ENCODE results near the gene DSG2. TPM values are rescaled to one million over a fixed set of nuclear protein-coding genes. Genes with fewer than 3 reads are reported as not detected.
"Not testable (repeated sequence)": the region's sequence is repeated elsewhere in the genome, so short reads cannot be mapped to it uniquely, and the experiment has no call there.

The DSG2 gene
- total RNA-seq, 2 experiments from 2014 or later, result 0.41 to 0.43 TPM

DNA sequence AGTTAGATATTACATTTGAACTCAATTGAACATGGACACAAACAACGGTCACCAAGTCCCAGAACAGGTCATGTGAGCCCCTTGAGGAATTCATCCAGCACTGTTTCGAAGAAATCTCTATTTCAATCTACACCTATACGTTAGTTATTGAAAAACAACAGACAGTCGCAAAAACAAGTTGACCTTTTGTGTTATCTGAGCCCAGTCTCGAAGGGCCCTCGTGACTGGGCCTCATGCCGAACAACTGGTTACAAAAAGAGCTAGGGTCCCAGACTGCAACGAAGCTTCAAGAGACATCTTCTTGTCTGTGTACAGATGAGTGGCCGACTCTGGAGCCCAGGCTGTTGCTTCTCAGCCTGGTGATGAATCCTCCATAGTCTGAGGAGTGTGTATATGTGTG lies 5.3 kb upstream of the DSG2 start:
- POLR2A ChIA-PET, result no interaction called here
- no peaks in the 10 kb centered on the region for H3K9me3 Mint-ChIP-seq
- intact Hi-C loops (cut with micrococcal nuclease), result no loop called here

DNA sequence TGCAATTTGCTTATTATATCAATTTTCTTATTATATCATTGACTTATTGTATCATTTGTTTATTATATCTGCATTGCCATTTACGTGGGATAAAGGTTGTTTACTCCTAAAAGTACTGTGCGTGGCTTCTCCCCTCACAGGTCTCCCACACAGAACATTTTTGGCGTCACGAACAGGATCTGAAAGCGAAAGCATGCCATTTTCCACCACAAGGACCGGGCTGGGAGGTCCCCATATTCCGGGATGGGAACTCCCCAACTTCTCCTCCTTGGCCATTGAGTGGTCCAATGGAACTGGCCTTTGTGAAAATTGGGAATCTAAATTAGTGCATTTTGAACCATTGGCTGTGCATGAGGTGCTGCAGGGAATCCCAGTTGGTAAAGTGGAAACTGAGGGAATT lies 4.8 kb upstream of the DSG2 start:
- H3K27ac Mint-ChIP-seq, result no peak overlapping the region
- H3K4me1 Mint-ChIP-seq (ENCODE audit: low read depth), result no peaks in the 10 kb centered on the region
- intact Hi-C loops (cut with micrococcal nuclease), result no loop called here
- ChIA-PET POLR2A (no interaction called here), CTCF (interaction anchor here (1.3 kb wide), 1 partner anchor 49 kb away, joined by 3 read pairs; no protein-coding TSS in a partner anchor)
- ATAC-seq (no peak), DNase-seq (no peak)
- H3K36me3 Mint-ChIP-seq (ENCODE audit: low read depth), result no peaks in the 10 kb centered on the region
- H3K4me3 Mint-ChIP-seq, result no peak overlapping the region
- no peaks in the 10 kb centered on the region for H3K9me3 Mint-ChIP-seq
- peaks cover 20% of the 10 kb centered on the region for H3K27me3 Mint-ChIP-seq
- TF ChIP-seq, protein P1, sequence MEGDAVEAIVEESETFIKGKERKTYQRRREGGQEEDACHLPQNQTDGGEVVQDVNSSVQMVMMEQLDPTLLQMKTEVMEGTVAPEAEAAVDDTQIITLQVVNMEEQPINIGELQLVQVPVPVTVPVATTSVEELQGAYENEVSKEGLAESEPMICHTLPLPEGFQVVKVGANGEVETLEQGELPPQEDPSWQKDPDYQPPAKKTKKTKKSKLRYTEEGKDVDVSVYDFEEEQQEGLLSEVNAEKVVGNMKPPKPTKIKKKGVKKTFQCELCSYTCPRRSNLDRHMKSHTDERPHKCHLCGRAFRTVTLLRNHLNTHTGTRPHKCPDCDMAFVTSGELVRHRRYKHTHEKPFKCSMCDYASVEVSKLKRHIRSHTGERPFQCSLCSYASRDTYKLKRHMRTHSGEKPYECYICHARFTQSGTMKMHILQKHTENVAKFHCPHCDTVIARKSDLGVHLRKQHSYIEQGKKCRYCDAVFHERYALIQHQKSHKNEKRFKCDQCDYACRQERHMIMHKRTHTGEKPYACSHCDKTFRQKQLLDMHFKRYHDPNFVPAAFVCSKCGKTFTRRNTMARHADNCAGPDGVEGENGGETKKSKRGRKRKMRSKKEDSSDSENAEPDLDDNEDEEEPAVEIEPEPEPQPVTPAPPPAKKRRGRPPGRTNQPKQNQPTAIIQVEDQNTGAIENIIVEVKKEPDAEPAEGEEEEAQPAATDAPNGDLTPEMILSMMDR (IDR thresholded peaks at IDR 0.05), result no peak

More for the DNA sequence above, 5.3 kb upstream of the DSG2 start:
- CTCF ChIA-PET, result no interaction called here
- H3K27me3 Mint-ChIP-seq, result peaks cover 20% of the 10 kb centered on the region
- H3K4me1 Mint-ChIP-seq (ENCODE audit: low read depth), result no peaks in the 10 kb centered on the region
- H3K27ac Mint-ChIP-seq, result no peak overlapping the region
- DNase-seq, result no peak
- no peaks in the 10 kb centered on the region for H3K36me3 Mint-ChIP-seq (ENCODE audit: low read depth)
- no peak overlapping the region for H3K4me3 Mint-ChIP-seq
- no peak for ATAC-seq
- TF ChIP-seq, protein P1 (IDR thresholded peaks at IDR 0.05), result no peak

DNA sequence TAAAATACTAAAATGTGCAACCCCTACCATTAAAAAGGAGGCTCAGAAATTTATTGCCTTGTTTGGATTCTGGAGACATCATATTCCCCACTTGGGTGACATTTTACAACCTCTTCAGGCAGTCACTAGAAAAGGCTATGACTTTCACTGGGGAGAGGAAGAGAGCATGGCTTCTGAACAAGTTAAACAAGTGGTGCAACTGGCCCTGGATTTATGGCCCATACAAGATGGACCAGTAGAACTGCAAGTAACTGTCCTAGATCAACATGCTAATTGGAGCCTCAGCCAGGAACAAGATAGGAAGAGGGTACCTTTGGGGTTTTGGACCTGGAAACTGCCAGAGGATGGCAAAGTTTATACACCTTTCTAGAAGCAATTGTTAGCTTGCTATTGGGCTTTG lies 4.0 kb upstream of the DSG2 start:
- H3K27me3 Mint-ChIP-seq, result peaks cover 25% of the 10 kb centered on the region
- no peaks in the 10 kb centered on the region for H3K9me3 Mint-ChIP-seq
- no peak for DNase-seq
- H3K36me3 Mint-ChIP-seq (ENCODE audit: low read depth), result no peaks in the 10 kb centered on the region
- ChIA-PET CTCF (interaction anchor here (1.3 kb wide), 1 partner anchor 49 kb away, joined by 3 read pairs; no protein-coding TSS in a partner anchor), POLR2A (interaction anchor here (1.1 kb wide), 1 partner anchor 16 kb away, joined by 3 read pairs; no protein-coding TSS in a partner anchor)
- no peak overlapping the region for H3K27ac Mint-ChIP-seq
- ATAC-seq, result no peak
- H3K4me3 Mint-ChIP-seq, result no peak overlapping the region
- peaks cover 3% of the 10 kb centered on the region for H3K4me1 Mint-ChIP-seq (ENCODE audit: low read depth)
- TF ChIP-seq, protein P1 (IDR thresholded peaks at IDR 0.05), result no peak
- intact Hi-C loops (cut with micrococcal nuclease), result no loop called here

- peaks cover 30% of the 10 kb centered on the region for H3K27me3 Mint-ChIP-seq
- H3K4me1 Mint-ChIP-seq (ENCODE audit: low read depth); H3K4me3 Mint-ChIP-seq; H3K27ac Mint-ChIP-seq; H3K9me3 Mint-ChIP-seq; DNase-seq; intact Hi-C loops (cut with micrococcal nuclease); ATAC-seq; H3K36me3 Mint-ChIP-seq (ENCODE audit: low read depth): not testable (repeated sequence)
- CTCF ChIA-PET, result interaction anchor here (1.3 kb wide), 1 partner anchor 48 kb away, joined by 3 read pairs; no protein-coding TSS in a partner anchor
- POLR2A ChIA-PET, result interaction anchor here (1.1 kb wide), 1 partner anchor 16 kb away, joined by 3 read pairs; no protein-coding TSS in a partner anchor
Observed at GRCh38 chr18:31494705-31495244, 3.2 kb upstream of the DSG2 start.

GRCh38 chr18:31497404-31497835 lies 557 bp upstream of the DSG2 start:
- intact Hi-C loops (cut with micrococcal nuclease), result no loop called here
- Mint-ChIP-seq H3K4me3 (no peak overlapping the region), H3K27me3 (peaks cover 34% of the 10 kb centered on the region), H3K9me3 (no peaks in the 10 kb centered on the region), H3K27ac (no peak overlapping the region), H3K4me1 (ENCODE audit: low read depth) (peaks cover 6% of the 10 kb centered on the region), H3K36me3 (ENCODE audit: low read depth) (no peaks in the 10 kb centered on the region)
- no peak for ATAC-seq
- CTCF ChIA-PET, result no interaction called here
- TF ChIP-seq, protein P1 (IDR thresholded peaks at IDR 0.05), result no peak
- POLR2A ChIA-PET, result no interaction called here
- DNase-seq, result no peak
